OCI-LY7 (cell line): Measurements from ENCODE around the gene CSRNP3. TPM values are rescaled to one million over a fixed set of nuclear protein-coding genes. Genes with fewer than 3 reads are reported as not detected.

Experiments
- BruUV-seq: library from RNA; stranded (reverse); fragments of 400-500 nt; replicated peaks from 2 replicates; lab custom pipeline; 2021; lab: Mats Ljungman, UMichigan
- CTCF ChIA-PET: fragments of 300-600 bp; sonication (Branson Sonifier 250); formaldehyde crosslinking; loops from one replicate; lab custom pipeline; 2022; ENCODE audit warnings: antibody characterized with exemption; ENCODE audit not compliant: unreplicated experiment; lab: Charles Lee
- POLR2A ChIA-PET: fragments of 300-600 bp; sonication (Branson Sonifier 250); formaldehyde crosslinking; loops from one replicate; lab custom pipeline; 2022; ENCODE audit warnings: antibody characterized with exemption; lab: Charles Lee
- DNase-seq: peaks from one replicate; pipeline ENCODE4 v3.0.0-alpha.2; 2015; ENCODE audit warnings: low spot score
- H2AFZ ChIP-seq: fragments of 200-600 bp; sonication (generic), shearing (Covaris generic); 2 replicates; pipeline ENCODE4 v1.6.1; 2014; ENCODE audit warnings: mild to moderate bottlenecking, antibody characterized with exemption, low read length, moderate library complexity
- H3K27ac ChIP-seq: fragments of 200-600 bp; sonication (generic); 2 replicates; pipeline ENCODE4 v1.5.1; 2014; ENCODE audit warnings: mixed run types, low read depth, mild to moderate bottlenecking, moderate library complexity, low read length, inconsistent platforms; ENCODE audit not compliant: poor library complexity, severe bottlenecking
- H3K36me3 ChIP-seq: fragments of 200-600 bp; sonication (generic); 2 replicates; pipeline ENCODE4 v1.6.1; 2014; ENCODE audit warnings: mild to moderate bottlenecking, antibody characterized with exemption, low read length, moderate library complexity, mixed read lengths; ENCODE audit not compliant: insufficient read depth
- H3K4me1 ChIP-seq: fragments of 200-600 bp; sonication (generic); 2 replicates; pipeline ENCODE4 v1.5.1; 2014; ENCODE audit warnings: mild to moderate bottlenecking, low read length; ENCODE audit not compliant: insufficient read depth, poor library complexity, severe bottlenecking
- H3K4me2 ChIP-seq: fragments of 200-600 bp; sonication (generic); 2 replicates; pipeline ENCODE4 v1.6.1; 2014; ENCODE audit warnings: mild to moderate bottlenecking, low read length
- H3K4me3 ChIP-seq: fragments of 200-600 bp; sonication (generic); 2 replicates; pipeline ENCODE4 v1.5.1; 2014; ENCODE audit warnings: mild to moderate bottlenecking, low read depth, low read length; ENCODE audit not compliant: poor library complexity, severe bottlenecking
- H3K79me2 ChIP-seq: fragments of 200-600 bp; sonication (generic); 2 replicates; pipeline ENCODE4 v1.6.1; 2016; ENCODE audit warnings: low read depth, mild to moderate bottlenecking, low read length, moderate library complexity, mixed read lengths; ENCODE audit not compliant: insufficient read depth
- H3K9me2 ChIP-seq: fragments of 200-600 bp; sonication (generic); 2 replicates; pipeline ENCODE4 v1.6.1; 2016; ENCODE audit warnings: mild to moderate bottlenecking, low read length, mixed read lengths; ENCODE audit not compliant: insufficient read depth
- H3K9me3 ChIP-seq: fragments of 200-600 bp; sonication (generic); 2 replicates; pipeline ENCODE4 v1.6.1; 2014; ENCODE audit warnings: mild to moderate bottlenecking, mixed run types, low read length, mixed read lengths
- H4K20me1 ChIP-seq: fragments of 200-600 bp; sonication (generic); 2 replicates; pipeline ENCODE4 v1.6.1; 2014; ENCODE audit warnings: mild to moderate bottlenecking, antibody characterized with exemption, low read length, moderate library complexity, mixed read lengths; ENCODE audit not compliant: insufficient read depth
- CTCF ChIP-seq: fragments of 200-600 bp; sonication (generic); conservative IDR thresholded peaks from 2 replicates; pipeline ENCODE4 v1.5.1; 2014; ENCODE audit warnings: mild to moderate bottlenecking, antibody characterized with exemption, low read length, moderate library complexity, mixed read lengths
- EZH2phosphoT487 ChIP-seq: fragments of 200-600 bp; sonication (generic); IDR thresholded peaks from 2 replicates; pipeline ENCODE4 v1.6.1; 2018; ENCODE audit warnings: low read depth, borderline replicate concordance, mild to moderate bottlenecking, mixed run types, antibody characterized with exemption, low read length, moderate library complexity, mixed read lengths
- intact Hi-C: fragments of 100-400 bp; cut with micrococcal nuclease; formaldehyde crosslinking; loops from one replicate; pipeline ENCODE4 v1.10.0; 2022; ENCODE audit not compliant: unreplicated experiment
- total RNA-seq, 2 experiments: library from RNA; depleted of rRNA in 1 of 2; stranded (reverse); fragments of >200 nt in 1 of 2; shearing (Covaris generic) in 1 of 2; gene quantifications; 2 replicates each; pipeline ENCODE4 v1.2.3, GENCODE V29; 2014 to 2022

Gene CSRNP3
- total RNA-seq, 2 experiments from 2014 or later, result 0.44 to 1.4 TPM

GRCh38 chr2:165572151-165572550 is 102.7 kb downstream of the CSRNP3 start:
- ChIA-PET POLR2A (interaction anchor here (0.7 to 1.1 kb wide), 2 partner anchors 100 to 103 kb away, joined by 3 read pairs; partner anchors contain the start of gene CSRNP3), CTCF (no interaction called here)
- Histone ChIP-seq H3K4me2 (peak overlapping the region; percentile 45), H3K9me2 (no peaks in the 10 kb centered on the region), H3K4me1 (peaks cover 7% of the 10 kb centered on the region), H3K9me3 (no peaks in the 10 kb centered on the region), H3K27ac (peak overlapping the region; percentile 69), H4K20me1 (no peaks in the 10 kb centered on the region), H2AFZ (peak overlapping the region; percentile 88), H3K36me3 (no peaks in the 10 kb centered on the region), H3K4me3 (peak overlapping the region; percentile 54), H3K79me2 (peaks cover 12% of the 10 kb centered on the region; the same call in 1 of the 2 replicates)
- BruUV-seq, result no TSS peak
- peak; percentile 58 for DNase-seq
- no peak for TF ChIP-seq EZH2phosphoT487
- no peak for TF ChIP-seq CTCF
- intact Hi-C loops, result no loop called here

GRCh38 chr2:165573534-165574461 is 104.3 kb downstream of the CSRNP3 start:
- POLR2A ChIA-PET, result interaction anchor here (1.1 to 3.5 kb wide), 3 partner anchors 11 to 22 kb away, joined by 3 to 22 read pairs (median 6); no protein-coding TSS in a partner anchor
- H3K79me2 ChIP-seq, result peaks cover 12% of the 10 kb centered on the region; the same call in 1 of the 2 replicates
- H3K9me3 ChIP-seq, result no peaks in the 10 kb centered on the region
- H3K4me3 ChIP-seq, result peak overlapping the region; percentile 59
- no TSS peak for BruUV-seq
- H2AFZ ChIP-seq, result peak overlapping the region; percentile 29
- peak; percentile 40 for DNase-seq
- no peaks in the 10 kb centered on the region for H3K36me3 ChIP-seq
- intact Hi-C loops, result no loop called here
- H3K4me2 ChIP-seq, result peak overlapping the region; percentile 61
- TF ChIP-seq CTCF (no peak), EZH2phosphoT487 (no peak)
- H4K20me1 ChIP-seq, result no peaks in the 10 kb centered on the region
- no peaks in the 10 kb centered on the region for H3K9me2 ChIP-seq
- peaks cover 7% of the 10 kb centered on the region for H3K4me1 ChIP-seq
- CTCF ChIA-PET, result interaction anchor here (1.7 kb wide), 1 partner anchor 11 kb away, joined by 4 read pairs; no protein-coding TSS in a partner anchor
- H3K27ac ChIP-seq, result peak overlapping the region; percentile 44
